GM12878 (cell line): ENCODE results near the gene FYB1.

Experiments
- ASH2L ChIP-seq: fragments of 300-600, 200-600 bp; sonication (generic); IDR thresholded peaks from 2 replicates; pipeline ENCODE4 v1.6.1; 2017; ENCODE audit warnings: low read depth, mild to moderate bottlenecking, borderline replicate concordance
- ATF7 ChIP-seq: fragments of 450-650 bp; IDR thresholded peaks from 2 replicates; pipeline ENCODE4 v1.6.1; 2016; ENCODE audit warnings: low read depth, mild to moderate bottlenecking
- CTCF ChIP-seq, 3 experiments: IDR thresholded peaks in 2 of 3; conservative IDR thresholded peaks in 1 of 3; 2 replicates each; pipeline ENCODE4 v1.5.1; 2011; ENCODE audit warnings: low read depth in 3 of 3, low read length in 3 of 3, mild to moderate bottlenecking in 3 of 3, control low read depth in 2 of 3, moderate library complexity in 2 of 3, inconsistent platforms in 1 of 3, mixed read lengths in 1 of 3; ENCODE audit not compliant: control insufficient read depth in 2 of 3, insufficient read depth in 1 of 3; ENCODE audit errors: extremely low read depth in 1 of 3
- HDAC2 ChIP-seq: fragments of 200-600 bp; sonication (generic); IDR thresholded peaks from 2 replicates; pipeline ENCODE4 v1.6.1; 2017
- HDGF ChIP-seq: fragments of 450-650 bp; IDR thresholded peaks from 2 replicates; pipeline ENCODE4 v1.6.1; 2016; ENCODE audit warnings: antibody characterized with exemption
- IKZF1 ChIP-seq: fragments of 450-650 bp; conservative IDR thresholded peaks from 2 replicates; pipeline ENCODE4 v1.6.1; 2017; ENCODE audit warnings: antibody characterized with exemption, mild to moderate bottlenecking
- NR2C2 ChIP-seq: IDR thresholded peaks from 2 replicates; pipeline ENCODE4 v1.6.1; 2011; ENCODE audit warnings: borderline replicate concordance, low read depth; ENCODE audit not compliant: control insufficient read depth, insufficient read length
- POLR2A ChIP-seq: IDR thresholded peaks from 2 replicates; pipeline ENCODE4 v1.6.1; 2011; ENCODE audit warnings: low read depth, mild to moderate bottlenecking, low read length
- POLR2AphosphoS2 ChIP-seq: IDR thresholded peaks from 2 replicates; pipeline ENCODE4 v1.6.1; 2011; ENCODE audit warnings: low read depth, mild to moderate bottlenecking, low read length, improper control_type of control experiment, moderate library complexity
- REST ChIP-seq: IDR thresholded peaks from 2 replicates; pipeline ENCODE4 v1.6.1; 2012; ENCODE audit warnings: mild to moderate bottlenecking, low read depth, low read length
- RFX5 ChIP-seq: IDR thresholded peaks from 2 replicates; pipeline ENCODE4 v1.6.1; 2011; ENCODE audit warnings: low read depth, low read length, improper control_type of control experiment
- TAF1 ChIP-seq: IDR thresholded peaks from 2 replicates; pipeline ENCODE4 v1.6.1; 2011; ENCODE audit warnings: mild to moderate bottlenecking, low read depth, low read length, borderline replicate concordance
- USF2 ChIP-seq: IDR thresholded peaks from 2 replicates; pipeline ENCODE4 v1.6.1; 2011; ENCODE audit warnings: low read depth, low read length, improper control_type of control experiment, borderline replicate concordance
- ZNF274 ChIP-seq: IDR thresholded peaks from one replicate; pipeline ENCODE4 v1.8.0; 2011; ENCODE audit not compliant: insufficient read length, insufficient read depth

GRCh38 chr5:39253196-39253595 is 33.8 kb upstream of the FYB1 start:
- TF ChIP-seq CTCF (IDR thresholded peaks at IDR 0.05 in 2 of 3, conservative IDR thresholded peaks at IDR 0.05 in 1 of 3; ENCODE audit: control insufficient read depth in 2 of 3, extremely low read depth in 1 of 3, insufficient read depth in 1 of 3, low read depth in 3 of 3, low read length in 3 of 3) (no peak), TAF1 (no peak), HDAC2 (no peak), REST (no peak), HDGF (no peak), ZNF274 (no peak), RFX5 (no peak), ASH2L (no peak), USF2 (no peak), ATF7 (no peak), NR2C2 (no peak), POLR2AphosphoS2 (no peak), POLR2A (no peak), IKZF1 (no peak)
